ENCODE results near the gene E2F4. TPM values are rescaled to one million over a fixed set of nuclear protein-coding genes. Genes with fewer than 3 reads are reported as not detected.

Gene E2F4
- total and polyA plus RNA-seq, 10 of the 15 experiments (the other 5 are each of a cell fraction or from before 2014, with no cell fraction given): 11.7 to 132 (median 95.9) TPM

- RAD21 ChIA-PET (ENCODE audit: unreplicated experiment): interaction anchor here (0.7 to 4.1 kb wide), 11 partner anchors 9 to 152 kb away, joined by 3 to 48 read pairs (median 4); partner anchors contain the start of genes E2F4, FBXL8, FHOD1 and TMEM208
- Histone ChIP-seq H3K27ac (ENCODE audit: control insufficient read depth, insufficient read depth) (peak within 1 kb of the TSS; percentile 50), H3K4me3 (peak within 1 kb of the TSS; percentile 73), H3K9me3 (replicated peaks; ENCODE audit: control insufficient read depth, insufficient read depth, low read length) (no peaks in the 10 kb centered on the region; the same call in 2 of the 3 replicates), H3K4me1 (ENCODE audit: control insufficient read depth, insufficient read depth, low read length) (peaks cover 43% of the 10 kb centered on the region), H3K36me3 (ENCODE audit: control insufficient read depth in 2 of 2, insufficient read depth in 2 of 2, low read length in 1 of 2) (no peaks in the 10 kb centered on the region), H3K4me2 (ENCODE audit: control insufficient read depth, insufficient read depth) (peak within 1 kb of the TSS; percentile 95), H3K27me3 (replicated peaks in 1 of 2; ENCODE audit: control insufficient read depth in 2 of 2, insufficient read depth in 2 of 2, low read length in 1 of 2) (peaks cover 0 to 7% of the 10 kb centered on the region in 2 experiments), H3K79me2 (ENCODE audit: control insufficient read depth, insufficient read depth, low read length) (no peaks in the 10 kb centered on the region), H4K20me1 (ENCODE audit: control insufficient read depth, insufficient read depth) (no peaks in the 10 kb centered on the region), H2AFZ (ENCODE audit: control insufficient read depth, low read depth, low read length) (peak within 1 kb of the TSS; percentile 74), H3K9ac (ENCODE audit: control insufficient read depth, insufficient read depth, low read length) (peak within 1 kb of the TSS; percentile 69)
- ATAC-seq (peak; percentile 63), DNase-seq (ENCODE audit: low read depth, low spot score) (peak; percentile 58), FAIRE-seq (peak; percentile 66)
- in situ Hi-C loops (cut with MboI): no loop called here
- SMC1A ChIA-PET (ENCODE audit: uncharacterized antibody, unreplicated experiment): interaction anchor here (1.0 to 4.1 kb wide), 3 partner anchors 11 to 153 kb away, joined by 3 to 48 read pairs (median 6); partner anchors contain the start of genes FBXL8 and TRADD
- POLR2A ChIA-PET: interaction anchor here (0.7 to 10.9 kb wide), 11 partner anchors 10 to 152 kb away, joined by 3 to 137 read pairs (median 5); partner anchors contain the start of genes FBXL8, FHOD1, HSF4 and TMEM208
- WGBS (ENCODE audit: insufficient coverage, insufficient replicate concordance, low lambda C conversion rate, missing lambda C conversion rate): under 1% methylated on average over 37 of the region's 50 CpGs
- intact Hi-C loops (cut with micrococcal nuclease; ENCODE audit: unreplicated experiment): no loop called here
- CTCF ChIA-PET: interaction anchor here (0.5 to 5.4 kb wide), 20 partner anchors 9 to 214 kb away, joined by 3 to 60 read pairs (median 4); partner anchors contain the start of genes B3GNT9, EXOC3L1, FBXL8 and MATCAP1
- BruUV-seq (replicated peaks): no TSS peak
- TF ChIP-seq SKIL (IDR thresholded peaks at IDR 0.05; ENCODE audit: low read depth, poor library complexity, severe bottlenecking) (no peak), IKZF1 (conservative IDR thresholded peaks at IDR 0.05) (peak; percentile 80), ZNF687 (IDR thresholded peaks at IDR 0.05) (peak; percentile 82), PKNOX1 (IDR thresholded peaks at IDR 0.05) (peak; percentile 60; the same call in 1 of the 2 replicates), CREM (IDR thresholded peaks at IDR 0.05; ENCODE audit: low read depth) (no peak), TCF3 (IDR thresholded peaks at IDR 0.05; ENCODE audit: borderline replicate concordance, insufficient read depth, low read depth, low read length) (peak; percentile 70), CTCF (IDR thresholded peaks at IDR 0.05 in 2 of 3, conservative IDR thresholded peaks at IDR 0.05 in 1 of 3; ENCODE audit: control insufficient read depth in 2 of 3, extremely low read depth in 1 of 3, insufficient read depth in 1 of 3, low read depth in 3 of 3, low read length in 3 of 3) (peak in 2 of 3 experiments; percentile 19 to 44; a peak in 3 of 6 replicates), NBN (IDR thresholded peaks at IDR 0.05) (peak; percentile 59; the same call in 1 of the 2 replicates), BHLHE40 (IDR thresholded peaks at IDR 0.05; ENCODE audit: borderline replicate concordance in 1 of 2, low read depth in 2 of 2, low read length in 1 of 2) (peak; percentile 64 to 82; a peak in 3 of 4 replicates), RELA (IDR thresholded peaks at IDR 0.05; ENCODE audit: borderline replicate concordance, partially characterized antibody) (peak; percentile 43)
These were observed 21.6 kb upstream of the E2F4 start, which contains the start of gene NOL3 for GRCh38 chr16:67170168-67170948. NOL3 (plus strand) TSS chr16:67170538.
